T1000 (cell line): Measurements from ENCODE around the gene TMPRSS11B.
"Not testable (repeated sequence)": the region's sequence is repeated elsewhere in the genome, so short reads cannot be mapped to it uniquely, and the experiment has no call there.

ENCODE experiments used
- DNase-seq: peaks from one replicate; lab custom pipeline; 2025; ENCODE audit warnings: mixed read lengths; lab: John Stamatoyannopoulos, UW

The TMPRSS11B gene

DNA sequence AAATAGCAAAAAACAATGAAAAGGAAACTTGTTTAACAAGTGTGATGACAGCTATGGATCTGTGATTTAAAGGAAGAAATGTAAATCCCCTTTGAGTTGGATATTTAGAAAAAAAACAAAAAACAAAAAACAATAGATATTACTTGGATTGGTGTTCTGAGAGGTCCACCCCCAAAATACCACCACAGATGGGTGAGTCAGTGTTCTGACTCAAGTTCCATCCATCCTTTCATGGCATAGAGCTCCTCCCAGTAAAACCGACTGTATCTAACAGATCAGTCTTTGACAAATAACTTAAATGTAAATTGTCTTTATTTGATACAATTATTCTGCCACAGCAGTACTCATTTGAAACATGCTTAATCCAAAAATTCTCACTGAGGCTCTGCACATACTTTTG is 27.4 kb downstream of the TMPRSS11B start:
- no peak for DNase-seq

- DNase-seq, result no peak
Measured at GRCh38 chr4:68216501-68216900, 29.0 kb downstream of the TMPRSS11B start.

DNA sequence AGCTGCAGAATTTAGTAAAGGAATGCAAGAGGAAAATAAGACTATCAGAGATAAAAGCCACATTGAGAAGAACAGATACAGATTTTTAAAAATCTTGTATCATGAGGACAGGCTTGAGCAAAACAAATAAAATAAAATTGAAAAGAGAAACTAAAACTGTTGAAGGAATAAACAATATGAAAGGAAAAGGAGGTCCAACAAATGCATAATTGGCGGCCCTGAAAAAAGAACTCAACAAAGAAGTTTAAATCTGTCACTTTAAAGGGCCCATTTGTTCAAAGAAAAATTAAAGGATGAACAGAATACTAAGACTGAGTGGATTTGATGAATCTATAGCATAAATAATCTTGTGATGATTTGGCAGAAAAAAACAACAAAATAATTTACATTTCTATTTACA is 36.5 kb downstream of the TMPRSS11B start:
- no peak for DNase-seq

GRCh38 chr4:68194305-68194704 is 51.2 kb downstream of the TMPRSS11B start:
- DNase-seq, result not testable (repeated sequence)

DNA sequence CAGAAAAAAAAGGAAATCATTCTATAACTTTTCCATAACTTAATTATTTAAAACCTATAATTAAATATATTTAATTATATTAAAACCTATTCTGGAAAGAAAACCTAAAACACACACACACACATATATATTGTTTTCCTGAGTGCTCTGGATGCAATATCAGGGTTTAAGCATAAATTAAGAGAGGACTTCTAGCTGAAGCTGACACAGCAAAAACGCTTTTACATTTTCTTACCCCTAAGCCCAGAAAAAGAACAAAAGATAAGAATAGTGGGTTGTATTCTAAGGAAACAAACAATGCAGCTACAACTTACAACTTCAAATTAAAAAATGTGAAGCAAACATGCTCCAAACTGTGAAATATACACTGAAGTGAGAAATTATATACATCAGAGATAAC is 52.3 kb downstream of the TMPRSS11B start:
- no peak for DNase-seq

DNA sequence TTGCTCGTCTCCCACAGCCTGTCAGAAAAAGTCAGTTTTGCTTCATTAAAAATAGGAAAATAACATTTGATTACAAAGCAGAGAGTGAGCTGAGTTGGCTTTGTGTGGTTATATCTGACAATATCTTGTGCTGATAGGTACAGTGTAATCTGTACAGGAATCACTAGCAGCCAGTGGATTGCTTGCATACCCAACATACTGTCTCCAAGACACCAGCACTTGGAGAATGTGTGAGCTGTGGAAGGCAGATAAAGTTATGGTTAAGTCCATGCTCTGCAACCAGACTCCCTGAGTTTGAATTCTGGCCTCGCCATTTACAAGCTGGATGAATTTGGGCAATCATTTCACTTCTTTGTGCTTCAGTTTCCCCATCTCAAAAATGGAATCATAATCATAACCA is 58.3 kb downstream of the TMPRSS11B start:
- DNase-seq, result no peak

DNA sequence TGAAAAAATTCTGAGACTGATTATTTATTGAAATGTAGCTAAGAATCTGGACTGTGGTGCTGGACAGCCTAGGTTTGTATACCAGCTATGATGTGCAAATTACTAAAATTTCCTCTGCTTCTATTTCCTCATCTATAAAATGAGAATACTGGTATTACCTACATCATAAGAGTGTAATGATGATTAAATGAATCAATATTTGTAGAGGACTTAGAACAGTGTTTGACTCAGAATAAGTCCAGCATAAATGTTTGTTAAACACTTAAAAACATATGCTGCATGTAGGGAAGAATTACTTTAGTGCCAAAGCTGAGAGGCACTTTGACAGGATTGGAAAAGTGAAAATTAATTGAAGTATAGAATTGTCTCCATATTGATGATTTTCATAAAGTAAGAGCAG is 60.6 kb downstream of the TMPRSS11B start:
- no peak for DNase-seq

DNA sequence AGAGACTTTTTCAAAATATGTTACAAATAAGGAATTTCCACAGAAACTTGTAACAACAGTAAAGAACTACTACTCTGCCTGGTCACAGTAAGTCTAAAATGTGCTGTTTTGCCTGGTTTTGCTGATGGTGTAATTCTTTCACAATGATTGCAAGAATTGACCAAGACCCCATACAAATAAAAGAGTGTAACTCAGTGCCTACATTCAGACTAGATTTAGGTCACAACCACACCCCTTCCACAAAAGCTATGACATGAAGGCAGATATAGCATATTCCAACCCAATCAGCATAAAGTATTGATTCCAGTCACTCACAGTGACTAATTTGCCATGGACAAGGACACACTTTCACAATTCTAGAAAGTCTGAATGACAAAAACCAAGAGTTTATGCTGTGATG is 62.1 kb downstream of the TMPRSS11B start:
- DNase-seq, result no peak

GRCh38 chr4:68182382-68182820 is 63.1 kb downstream of the TMPRSS11B start:
- DNase-seq, result no peak

GRCh38 chr4:68180849-68181526 is 64.5 kb downstream of the TMPRSS11B start:
- DNase-seq, result no peak

DNA sequence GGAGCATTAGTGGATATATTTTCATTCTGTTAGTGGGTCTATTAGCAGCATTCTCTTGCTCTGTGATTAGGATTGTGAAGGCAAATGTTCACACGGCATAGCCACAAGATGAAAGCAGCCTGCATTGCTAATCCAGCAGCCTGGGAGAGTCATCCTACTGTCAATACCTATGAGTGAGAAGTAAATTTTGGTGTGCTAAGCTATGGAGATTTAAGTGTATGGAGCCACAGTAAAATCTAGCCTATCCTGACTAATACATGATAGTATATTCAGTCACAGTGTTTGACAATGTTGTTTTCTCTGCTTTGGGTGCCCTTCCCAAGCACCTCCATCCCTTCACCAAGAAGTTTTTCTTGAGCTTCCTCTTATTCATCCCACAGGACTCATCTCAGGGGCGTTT is 68.6 kb downstream of the TMPRSS11B start:
- no peak for DNase-seq
